ENCODE results near the gene RNASEL. TPM values are rescaled to one million over a fixed set of nuclear protein-coding genes. Genes with fewer than 3 reads are reported as not detected.

RNASEL gene
- 6.6 and 9.9 TPM in 2 replicates for total RNA-seq

GRCh38 chr1:182588500-182589396 is at the start of gene RNASEL:
Gene RNASEL (minus strand): TSS chr1:182589256. CDS start chr1:182586806, 2,450 bp downstream.

GRCh38 chr1:182604175-182605164 is 15.4 kb upstream of the RNASEL start, which contains the start of gene RGS16:
Gene RGS16 (minus strand): TSS chr1:182604389. CDS start chr1:182604259, 130 bp downstream.

Other genes with a start within 250 kb of the RNASEL start
- 232 and 288 TPM in 2 replicates for gene GLUL, start 197.5 kb downstream of the RNASEL start, total RNA-seq
- not detected in 2 replicates for gene TEDDM1, start 188.6 kb downstream of the RNASEL start, total RNA-seq
- not detected in 2 replicates for gene RGSL1, start 139.1 kb downstream of the RNASEL start, total RNA-seq
- 0.22 and 1.00 TPM in 2 replicates for gene RGS16, start 15.1 kb upstream of the RNASEL start, total RNA-seq
- under 0.01 TPM in 1 of 2 replicates, not detected in the other for gene RGS8, start 95.3 kb upstream of the RNASEL start, total RNA-seq
- gene NPL, start 200.5 kb upstream of the RNASEL start, total RNA-seq: 2.0 and 2.1 TPM in 2 replicates

All from uterine smooth muscle cell (primary cell).